GM06990 (cell line): ENCODE measurements around the gene GNAI3.

Source experiments
- DNase-seq: peaks from one replicate; pipeline ENCODE4 v3.0.0-alpha.2; 2011; ENCODE audit not compliant: insufficient read length; ENCODE audit errors: extremely low read depth
- H3K27me3 ChIP-seq: replicated peaks from 2 replicates; pipeline ENCODE4 v1.6.0; 2011; ENCODE audit warnings: low read length; ENCODE audit not compliant: control insufficient read depth, insufficient read depth
- H3K36me3 ChIP-seq: 2 replicates; pipeline ENCODE4 v1.5.1; 2011; ENCODE audit warnings: low read length; ENCODE audit not compliant: control insufficient read depth, insufficient read depth
- H3K4me3 ChIP-seq: replicated peaks from 2 replicates; pipeline ENCODE4 v1.5.1; 2011; ENCODE audit warnings: low read depth, mild to moderate bottlenecking, control low read depth, low read length
- TF ChIP-seq, protein P1 (sequence below): IDR thresholded peaks from 2 replicates; pipeline ENCODE4 v1.5.1; 2011; ENCODE audit warnings: low read length, control low read depth, mild to moderate bottlenecking, inconsistent platforms; ENCODE audit not compliant: insufficient read depth, poor library complexity, severe bottlenecking

GNAI3 gene

GRCh38 chr1:109502364-109502851, 46.0 kb upstream of the GNAI3 start:
- Histone ChIP-seq H3K4me3 (no peak overlapping the region), H3K27me3 (no peaks in the 10 kb centered on the region), H3K36me3 (peaks cover 7% of the 10 kb centered on the region)
- no peak for DNase-seq
- TF ChIP-seq, protein P1, sequence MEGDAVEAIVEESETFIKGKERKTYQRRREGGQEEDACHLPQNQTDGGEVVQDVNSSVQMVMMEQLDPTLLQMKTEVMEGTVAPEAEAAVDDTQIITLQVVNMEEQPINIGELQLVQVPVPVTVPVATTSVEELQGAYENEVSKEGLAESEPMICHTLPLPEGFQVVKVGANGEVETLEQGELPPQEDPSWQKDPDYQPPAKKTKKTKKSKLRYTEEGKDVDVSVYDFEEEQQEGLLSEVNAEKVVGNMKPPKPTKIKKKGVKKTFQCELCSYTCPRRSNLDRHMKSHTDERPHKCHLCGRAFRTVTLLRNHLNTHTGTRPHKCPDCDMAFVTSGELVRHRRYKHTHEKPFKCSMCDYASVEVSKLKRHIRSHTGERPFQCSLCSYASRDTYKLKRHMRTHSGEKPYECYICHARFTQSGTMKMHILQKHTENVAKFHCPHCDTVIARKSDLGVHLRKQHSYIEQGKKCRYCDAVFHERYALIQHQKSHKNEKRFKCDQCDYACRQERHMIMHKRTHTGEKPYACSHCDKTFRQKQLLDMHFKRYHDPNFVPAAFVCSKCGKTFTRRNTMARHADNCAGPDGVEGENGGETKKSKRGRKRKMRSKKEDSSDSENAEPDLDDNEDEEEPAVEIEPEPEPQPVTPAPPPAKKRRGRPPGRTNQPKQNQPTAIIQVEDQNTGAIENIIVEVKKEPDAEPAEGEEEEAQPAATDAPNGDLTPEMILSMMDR, result no peak

DNA sequence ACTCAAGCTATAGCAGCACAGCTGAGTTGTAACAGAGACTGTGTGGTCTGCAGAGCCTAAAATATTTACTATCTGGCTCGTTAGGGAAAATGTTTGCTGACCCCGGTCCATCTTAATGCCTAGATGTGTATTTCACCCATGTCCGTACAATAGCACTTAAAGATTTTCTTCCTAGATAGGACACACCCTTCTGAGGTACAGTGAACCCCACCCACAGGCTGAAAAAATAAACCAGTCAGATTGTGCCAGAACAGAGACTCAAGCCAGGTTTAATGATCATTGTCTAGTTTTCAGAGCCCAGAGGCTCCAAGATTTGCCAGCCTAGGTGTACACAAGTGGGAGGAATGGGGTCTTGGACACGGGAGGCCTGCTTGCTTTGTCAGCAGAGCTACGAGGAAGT, 44.5 kb upstream of the GNAI3 start:
- TF ChIP-seq, protein P1, result no peak
- H3K36me3 ChIP-seq, result no peaks in the 10 kb centered on the region; the same call in 1 of the 2 replicates
- no peak overlapping the region for H3K4me3 ChIP-seq
- DNase-seq, result no peak
- H3K27me3 ChIP-seq, result no peaks in the 10 kb centered on the region

DNA sequence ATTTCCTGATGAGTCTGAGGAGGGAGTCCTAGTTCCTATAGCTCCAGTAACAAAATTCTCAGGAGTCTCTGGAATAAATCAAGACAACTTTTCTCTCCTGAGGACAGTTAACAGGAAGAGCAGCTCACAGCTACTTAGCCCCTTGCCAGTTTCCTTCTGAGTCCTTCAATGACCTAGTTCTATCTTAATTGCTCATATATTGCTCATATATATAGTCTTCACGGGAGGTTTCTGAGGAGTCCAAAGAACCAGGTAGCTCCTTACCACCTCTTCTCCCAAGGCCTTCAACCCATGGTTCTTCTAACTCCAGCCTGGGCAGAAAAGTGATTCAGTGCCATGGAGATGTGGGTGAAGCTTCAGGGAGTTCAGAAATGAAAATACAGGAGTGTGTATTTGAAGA, 43.4 kb upstream of the GNAI3 start:
- no peak for DNase-seq
- Histone ChIP-seq H3K36me3 (no peaks in the 10 kb centered on the region; the same call in 1 of the 2 replicates), H3K4me3 (no peak overlapping the region), H3K27me3 (no peaks in the 10 kb centered on the region)
- TF ChIP-seq, protein P1, result no peak

DNA sequence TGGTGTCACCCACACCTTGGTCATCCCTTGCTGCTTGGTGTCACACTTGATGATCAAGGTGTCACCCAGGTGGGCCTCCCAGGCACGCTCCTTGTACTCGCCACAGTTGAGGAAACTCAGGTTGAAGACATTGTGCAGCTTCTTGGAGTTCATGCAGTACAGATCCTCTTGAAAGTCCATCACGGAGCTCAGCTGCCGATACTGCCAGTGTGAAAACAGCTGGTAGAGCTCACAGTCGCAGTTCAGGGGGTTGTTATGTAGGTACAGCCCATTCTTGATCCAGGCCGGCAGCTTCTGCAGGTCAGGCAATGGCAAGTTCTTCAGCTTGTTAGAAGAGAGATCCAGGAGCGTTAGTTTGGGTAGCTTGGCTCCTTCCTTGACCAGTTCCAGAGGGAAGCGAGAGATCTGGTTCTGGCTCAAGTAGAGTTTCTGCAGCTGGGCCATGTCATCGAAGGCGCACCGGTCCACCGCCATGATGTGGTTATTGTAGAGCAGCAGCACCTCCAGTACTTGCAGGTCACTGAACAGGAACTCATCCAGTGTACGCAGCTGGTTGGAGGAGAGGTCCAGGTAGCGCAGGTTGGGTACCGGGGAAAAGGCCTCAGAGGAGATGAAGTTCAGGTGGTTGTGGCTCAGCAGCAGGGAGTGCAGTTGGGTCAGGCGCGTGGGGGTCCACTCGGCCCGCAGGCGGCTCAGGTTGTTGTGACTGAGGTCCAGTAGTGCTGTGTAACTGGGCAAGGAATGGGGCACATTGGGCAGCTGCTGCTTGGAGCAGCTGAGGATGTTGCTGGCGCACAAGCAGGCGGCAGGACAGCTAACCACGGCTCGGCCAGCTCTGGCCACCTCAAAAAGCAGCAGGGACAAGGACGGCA, 40.2 kb upstream of the GNAI3 start:
- TF ChIP-seq, protein P1, result no peak
- DNase-seq, result no peak
- Histone ChIP-seq H3K27me3 (no peaks in the 10 kb centered on the region), H3K36me3 (no peaks in the 10 kb centered on the region), H3K4me3 (no peak overlapping the region)

DNA sequence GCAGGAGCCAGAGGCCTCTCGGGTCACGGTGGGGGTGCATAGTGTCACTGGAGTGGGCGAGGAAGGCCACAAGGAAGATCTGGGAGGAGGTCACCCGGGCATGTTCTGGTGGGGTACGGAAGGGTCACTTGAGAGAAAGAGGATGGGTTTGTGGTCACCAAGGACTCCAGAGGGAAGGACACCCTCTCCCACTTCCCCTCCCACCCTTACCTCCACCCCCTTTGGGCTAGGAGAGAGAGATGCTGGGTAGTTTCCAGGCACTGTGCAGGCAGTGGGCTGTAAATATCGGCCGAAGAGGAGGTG, 39.6 kb upstream of the GNAI3 start:
- no peak for DNase-seq
- TF ChIP-seq, protein P1, result no peak
- Histone ChIP-seq H3K27me3 (no peaks in the 10 kb centered on the region), H3K36me3 (no peaks in the 10 kb centered on the region), H3K4me3 (peak overlapping the region; percentile 71)
